ENCODE measurements around the gene IQSEC1. TPM values are rescaled to one million over a fixed set of nuclear protein-coding genes. Genes with fewer than 3 reads are reported as not detected.

The IQSEC1 gene
- total RNA-seq, 3 donors from 2014 or later, result 19.8 to 42.2 (median 21.9) TPM

DNA sequence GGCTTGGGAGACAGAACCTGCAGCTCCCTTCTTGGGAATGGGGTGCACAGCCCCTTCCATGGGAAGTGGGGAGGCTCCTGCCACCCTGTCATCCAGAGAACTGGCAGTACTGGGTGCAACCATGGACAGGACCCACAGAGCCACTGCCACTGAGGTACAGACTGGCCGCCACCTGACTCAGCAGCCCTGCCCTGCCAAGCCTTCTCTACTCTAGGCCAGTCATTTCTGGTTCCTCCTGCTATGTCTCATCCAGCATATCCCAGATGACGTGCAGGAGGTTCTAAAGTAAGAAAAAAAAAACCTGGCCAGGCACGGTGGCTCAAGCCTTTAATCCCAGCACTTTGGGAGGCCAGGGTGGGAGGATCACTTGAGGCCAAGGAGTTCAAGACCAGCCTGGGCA is 155.0 kb downstream of the IQSEC1 start:
- Histone ChIP-seq H3K4me1 (ENCODE audit: low read depth) (no peaks in the 10 kb centered on the region), H3K4me3 (no peak overlapping the region), H3K9me3 (no peaks in the 10 kb centered on the region), H3K36me3 (ENCODE audit: low read depth) (no peaks in the 10 kb centered on the region)
- intact Hi-C loops (cut with DNase I, micrococcal nuclease), result no loop called here
- TF ChIP-seq CTCF (IDR thresholded peaks at IDR 0.05), result no peak
- ATAC-seq, result no peak
- no peak for DNase-seq

DNA sequence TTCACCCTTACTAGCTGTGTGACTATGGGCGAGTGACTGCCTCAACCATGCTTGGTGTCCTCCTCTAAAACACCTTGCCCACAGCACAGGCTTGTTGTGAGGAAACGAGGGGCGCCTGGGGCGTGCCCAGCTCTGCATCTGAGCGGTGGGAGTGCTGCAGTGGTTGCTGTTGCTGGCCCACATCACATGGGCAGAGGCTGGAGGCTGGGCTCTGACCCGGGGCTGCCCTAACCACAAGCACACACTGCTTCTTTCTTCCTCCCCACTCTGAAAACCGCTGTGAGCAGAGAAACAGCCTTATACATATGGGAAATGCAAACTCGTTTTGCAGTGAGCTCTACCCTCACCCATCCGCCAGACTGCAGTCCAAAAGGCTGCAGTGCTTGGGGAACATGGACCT is 157.1 kb downstream of the IQSEC1 start:
- intact Hi-C loops (cut with DNase I, micrococcal nuclease), result no loop called here
- Histone ChIP-seq H3K36me3 (ENCODE audit: low read depth) (no peaks in the 10 kb centered on the region), H3K4me3 (no peak overlapping the region), H3K4me1 (ENCODE audit: low read depth) (no peaks in the 10 kb centered on the region), H3K9me3 (no peaks in the 10 kb centered on the region)
- DNase-seq (no peak), ATAC-seq (peak; percentile 54)
- no peak for TF ChIP-seq CTCF (IDR thresholded peaks at IDR 0.05)

GRCh38 chr3:12914088-12914487 is 159.1 kb downstream of the IQSEC1 start:
- H3K9me3 ChIP-seq, result no peaks in the 10 kb centered on the region

GRCh38 chr3:12911881-12912415 is 161.3 kb downstream of the IQSEC1 start:
- no peaks in the 10 kb centered on the region for H3K36me3 ChIP-seq (ENCODE audit: low read depth)
- intact Hi-C loops (cut with DNase I, micrococcal nuclease), result no loop called here

More at GRCh38 chr3:12914088-12914487, 159.1 kb downstream of the IQSEC1 start:
- intact Hi-C loops (cut with DNase I, micrococcal nuclease), result no loop called here
- DNase-seq (no peak), ATAC-seq (no peak)
- no peaks in the 10 kb centered on the region for H3K4me1 ChIP-seq (ENCODE audit: low read depth)
- H3K4me3 ChIP-seq, result no peak overlapping the region
- no peak for TF ChIP-seq CTCF (IDR thresholded peaks at IDR 0.05)
- H3K36me3 ChIP-seq (ENCODE audit: low read depth), result no peaks in the 10 kb centered on the region

GRCh38 chr3:12910356-12911099 is 162.7 kb downstream of the IQSEC1 start:
- intact Hi-C loops (cut with DNase I, micrococcal nuclease), result no loop called here
- Histone ChIP-seq H3K36me3 (ENCODE audit: low read depth) (no peaks in the 10 kb centered on the region), H3K4me1 (ENCODE audit: low read depth) (no peaks in the 10 kb centered on the region), H3K9me3 (no peaks in the 10 kb centered on the region), H3K4me3 (no peak overlapping the region)
- peak in 1 of 3 donors; percentile 22 for DNase-seq
- TF ChIP-seq CTCF (IDR thresholded peaks at IDR 0.05), result no peak
- ATAC-seq, result no peak

More at GRCh38 chr3:12911881-12912415, 161.3 kb downstream of the IQSEC1 start:
- ATAC-seq (no peak), DNase-seq (peak in 1 of 3 donors; percentile 39)
- H3K9me3 ChIP-seq, result no peaks in the 10 kb centered on the region
- no peak for TF ChIP-seq CTCF (IDR thresholded peaks at IDR 0.05)
- no peaks in the 10 kb centered on the region for H3K4me1 ChIP-seq (ENCODE audit: low read depth)
- no peak overlapping the region for H3K4me3 ChIP-seq
